SH-SY5Y (cell line): Measurements from ENCODE around the gene DNASE1.

ENCODE experiments used
- GATA2 ChIP-seq: IDR thresholded peaks from 2 replicates; pipeline ENCODE4 v1.6.1; 2011; ENCODE audit warnings: mild to moderate bottlenecking, low read depth, low read length
- GATA3 ChIP-seq: IDR thresholded peaks from 2 replicates; pipeline ENCODE4 v1.6.1; 2011; ENCODE audit warnings: low read depth, mild to moderate bottlenecking, low read length, moderate library complexity

The DNASE1 gene

DNA sequence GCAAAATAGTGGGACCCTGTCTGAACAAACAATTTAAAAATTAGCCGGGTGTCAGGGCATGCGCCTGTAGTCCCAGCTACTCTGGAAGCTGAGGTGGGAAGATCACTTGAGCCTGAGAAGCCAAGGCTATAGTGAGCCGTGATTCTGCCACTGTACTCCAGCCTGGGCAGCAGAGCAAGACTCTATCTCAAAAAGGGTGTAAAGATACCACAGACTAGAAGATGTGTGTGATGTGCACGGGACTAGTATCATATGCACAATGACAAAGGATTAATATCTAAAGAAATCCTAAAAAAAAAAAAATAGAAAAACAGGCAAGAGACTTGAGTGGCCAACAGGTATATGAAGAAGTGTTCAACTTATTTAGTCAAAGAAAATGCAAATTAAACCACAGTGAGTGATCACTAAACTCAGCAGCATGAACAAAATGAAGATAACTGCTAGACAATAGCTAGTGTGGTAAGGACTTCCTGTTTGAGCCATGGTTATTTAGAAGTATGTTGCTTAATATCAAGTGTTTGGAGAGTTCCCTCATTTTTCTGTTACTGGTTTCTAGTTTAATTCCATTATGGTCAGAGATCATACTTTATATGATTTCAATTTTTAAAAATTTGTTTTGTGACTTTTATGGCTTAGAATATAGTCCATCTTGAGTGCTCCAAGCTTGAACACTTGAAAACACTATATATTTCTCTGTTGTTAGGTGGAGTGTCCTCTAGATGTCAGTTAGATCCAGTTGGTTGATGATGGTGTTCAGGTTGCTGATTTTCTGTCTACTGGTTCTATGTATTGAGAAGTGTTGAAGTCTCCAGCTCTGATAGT lies 28.4 kb upstream of the DNASE1 start:
- TF ChIP-seq GATA2, result no peak
- no peak for TF ChIP-seq GATA3

- TF ChIP-seq GATA3 (no peak), GATA2 (no peak)
These were observed 17.0 kb upstream of the DNASE1 start for GRCh38 chr16:3637371-3637923.

DNA sequence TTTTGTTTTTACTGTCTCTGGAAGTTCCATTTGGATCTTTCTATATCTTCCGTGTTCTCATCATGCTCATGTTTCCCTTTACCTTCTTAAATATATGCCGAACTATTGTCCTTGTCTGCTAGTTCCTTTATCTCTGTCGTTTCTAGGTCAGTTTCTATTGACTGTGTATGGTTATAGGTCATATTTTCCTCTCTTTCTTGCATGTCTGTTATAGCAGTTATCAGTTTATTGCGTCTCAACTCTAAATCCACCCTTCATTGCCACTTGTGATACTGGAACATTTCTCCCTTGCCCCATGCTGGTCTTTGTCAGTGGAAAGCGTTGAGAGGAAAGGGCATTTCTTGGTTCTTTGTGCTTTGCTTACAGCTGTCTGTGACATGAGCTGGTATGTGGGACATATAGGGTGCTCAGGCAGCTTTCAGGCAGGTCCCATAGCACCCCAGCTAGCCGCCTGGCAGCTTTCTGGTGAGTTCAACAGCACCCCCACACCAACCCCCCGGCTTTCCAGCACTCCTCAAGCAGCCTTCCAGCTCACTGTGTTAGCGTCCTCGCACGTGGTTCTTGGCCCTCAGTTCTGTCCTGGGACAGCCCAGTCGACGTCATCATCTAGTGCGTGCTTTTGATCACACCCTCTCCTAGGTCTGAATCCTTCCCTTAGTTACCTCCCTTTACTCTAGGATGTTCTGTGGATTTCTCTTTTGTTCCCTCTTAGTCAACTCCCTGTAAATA lies 15.4 kb upstream of the DNASE1 start:
- TF ChIP-seq GATA2, result no peak
- no peak for TF ChIP-seq GATA3

DNA sequence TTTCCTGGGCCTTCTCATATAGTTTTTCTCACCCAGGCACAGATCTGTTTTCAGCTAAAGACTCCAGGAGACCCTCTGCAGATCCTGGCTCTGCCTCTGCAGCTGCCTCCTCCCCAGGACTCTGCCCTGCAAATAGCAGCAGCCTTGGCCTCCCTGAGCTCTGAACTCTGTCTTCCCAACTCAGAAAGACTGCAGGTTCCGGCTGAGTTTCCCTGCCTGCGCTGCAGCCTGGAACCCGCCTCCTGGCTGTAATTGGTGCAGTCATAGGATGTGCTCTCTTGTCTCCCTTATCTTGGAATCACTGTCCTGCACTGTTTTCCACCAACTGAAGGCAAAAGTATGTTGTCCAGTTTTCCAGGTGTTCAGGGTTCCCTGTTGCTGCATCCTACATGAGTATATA lies 14.3 kb upstream of the DNASE1 start:
- TF ChIP-seq GATA3 (no peak), GATA2 (no peak)

DNA sequence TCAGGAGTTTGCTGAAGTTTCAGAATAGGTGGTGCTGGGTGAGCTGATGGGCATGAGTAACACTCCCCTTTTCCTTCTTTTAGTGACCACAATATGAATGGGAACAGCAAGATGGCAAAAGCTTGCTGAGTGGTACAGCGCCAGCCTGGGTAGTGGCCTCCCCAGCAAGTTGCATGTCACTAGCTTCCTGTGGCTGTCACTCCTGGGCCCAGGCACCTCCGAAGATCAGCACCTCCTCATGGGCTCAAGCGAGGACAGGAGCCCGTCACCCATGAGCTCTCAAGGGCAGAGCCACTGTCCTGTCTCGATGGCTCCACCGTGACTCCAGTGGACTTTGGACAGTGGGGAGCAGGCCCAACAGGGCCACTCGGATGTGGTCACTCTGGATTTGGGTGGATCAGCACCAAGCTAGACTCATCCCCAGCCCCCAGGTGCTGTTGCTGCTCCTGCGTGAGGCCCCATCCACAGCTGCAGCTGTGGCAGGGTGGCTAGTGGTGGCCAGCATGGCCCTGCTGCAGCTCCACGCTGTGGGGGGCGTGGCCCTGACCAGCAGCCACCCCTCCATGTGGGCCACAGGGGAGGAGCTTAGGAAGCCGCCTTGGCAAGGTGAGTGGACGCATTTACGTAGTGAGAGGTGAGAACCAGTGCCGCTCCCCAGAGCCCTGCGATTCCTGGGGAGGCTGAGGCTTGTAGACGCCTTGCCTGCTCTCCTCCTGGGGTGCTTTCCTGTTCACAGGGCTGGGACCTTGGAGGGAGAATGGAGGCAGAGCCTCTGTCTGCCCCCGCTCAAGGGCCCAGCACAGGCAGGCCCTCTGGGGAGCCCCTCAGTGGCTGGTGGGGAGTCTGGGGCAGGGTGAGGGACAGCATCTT lies 13.6 kb upstream of the DNASE1 start:
- no peak for TF ChIP-seq GATA3
- no peak for TF ChIP-seq GATA2

DNA sequence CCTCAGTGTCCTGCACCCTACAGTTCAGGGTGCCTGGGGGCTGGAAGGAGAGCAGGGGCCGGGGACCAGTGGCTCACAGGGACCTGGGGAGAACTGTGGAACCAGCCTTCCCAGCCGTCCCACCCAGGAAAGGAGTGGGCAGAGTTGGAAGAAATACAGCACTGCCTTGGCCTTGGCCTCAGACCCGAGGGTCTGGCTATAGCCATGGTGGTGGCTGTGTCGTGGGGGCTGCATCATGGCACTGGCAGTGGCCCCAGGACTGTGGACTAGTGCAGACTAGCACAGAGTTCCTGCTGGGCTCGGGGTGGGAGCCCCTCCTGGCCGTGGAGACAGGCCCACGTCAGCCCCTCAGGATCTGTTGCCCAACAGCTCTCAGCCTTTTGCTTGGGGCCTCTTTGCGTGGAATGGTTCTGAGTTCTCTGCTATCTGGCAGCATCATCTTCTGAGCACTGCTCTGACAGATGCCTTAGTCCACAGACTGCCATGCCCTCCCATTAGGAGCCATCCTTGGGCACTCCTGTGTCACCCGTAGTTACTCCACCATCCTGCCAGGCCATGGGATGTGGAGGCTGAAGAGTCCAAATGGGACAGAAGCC lies 12.6 kb upstream of the DNASE1 start:
- TF ChIP-seq GATA2 (0 out of 2 replicates have a peak, but pooled peaks have one; percentile 9), GATA3 (no peak)

GRCh38 chr16:3642397-3643094 lies 11.9 kb upstream of the DNASE1 start:
- TF ChIP-seq GATA2 (no peak), GATA3 (no peak)

DNA sequence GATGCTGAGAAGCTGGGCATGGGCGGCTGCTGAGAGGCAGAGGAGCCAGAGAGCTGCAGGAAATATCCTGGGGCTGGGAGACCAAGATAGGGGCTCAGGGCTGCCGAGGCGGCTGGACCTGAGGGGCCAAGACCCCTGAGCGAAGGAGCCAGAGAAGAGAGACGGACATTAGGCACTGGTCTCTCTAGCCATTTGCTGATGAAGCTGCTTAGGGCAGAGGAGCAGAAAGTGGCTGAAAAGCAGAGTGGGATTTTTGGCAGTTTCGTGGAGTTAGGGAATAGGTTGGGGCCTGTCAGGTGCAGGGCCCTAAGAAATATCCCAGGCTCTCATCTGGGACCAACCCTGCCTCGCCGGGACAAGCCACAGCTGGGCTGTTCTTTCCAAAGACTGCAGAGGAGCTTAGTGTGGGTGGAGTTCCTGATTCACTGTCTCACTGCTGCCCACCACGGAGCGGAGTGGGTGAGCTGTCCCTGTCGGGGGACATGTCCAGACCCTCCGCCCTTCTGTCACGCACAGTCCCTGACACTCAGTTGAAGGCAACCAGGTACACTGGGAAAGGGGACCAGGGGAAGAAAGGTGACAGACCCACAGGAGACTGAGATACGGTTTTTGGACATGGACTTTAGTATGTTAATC lies 11.3 kb upstream of the DNASE1 start:
- TF ChIP-seq GATA2, result no peak
- TF ChIP-seq GATA3, result no peak

- TF ChIP-seq GATA2, result no peak
- TF ChIP-seq GATA3, result no peak
These were observed 9.4 kb upstream of the DNASE1 start for GRCh38 chr16:3645108-3645503.

- TF ChIP-seq GATA3, result no peak
- no peak for TF ChIP-seq GATA2
These were observed 8.8 kb upstream of the DNASE1 start for GRCh38 chr16:3645504-3646347.

- TF ChIP-seq GATA3 (no peak), GATA2 (no peak)
These were observed 8.1 kb upstream of the DNASE1 start for GRCh38 chr16:3646348-3646920.

- no peak for TF ChIP-seq GATA2
- TF ChIP-seq GATA3, result no peak
These were observed 3.7 kb upstream of the DNASE1 start for GRCh38 chr16:3650631-3651265.
